T follicular helper cell (primary cell): Measurements from ENCODE around the gene STEAP1.

Experiments
- DNase-seq: peaks from one replicate; pipeline ENCODE4 v3.0.0-alpha.2; 2020; ENCODE audit warnings: low read depth

STEAP1 gene

GRCh38 chr7:90211391-90212148 lies 57.3 kb downstream of the STEAP1 start, which contains the start of gene STEAP2:
TSS of gene STEAP2 (plus strand) at chr7:90211740. CDS start at chr7:90225083, 13,343 bp downstream.
- no peak for DNase-seq

- DNase-seq = no peak
Observed at GRCh38 chr7:90212149-90212495, 57.9 kb downstream of the STEAP1 start.

- no peak for DNase-seq
Observed at GRCh38 chr7:90213521-90213920, 59.3 kb downstream of the STEAP1 start.
